MM.1S (cell line): ENCODE measurements around the gene DIAPH3.

Source experiments
- CTCF ChIP-seq: fragments of 300-600 bp; sonication (generic); IDR thresholded peaks from 2 replicates; pipeline ENCODE4 v1.5.1; 2016; ENCODE audit warnings: antibody characterized with exemption, low read length, mixed read lengths
- EZH2 ChIP-seq: fragments of 300-600 bp; sonication (generic); optimal IDR thresholded peaks from 2 replicates; pipeline ENCODE3; 2017; ENCODE audit warnings: low read depth, mild to moderate bottlenecking, antibody characterized with exemption, low read length, mixed read lengths
- EZH2phosphoT487 ChIP-seq: fragments of 300-600 bp; sonication (generic); IDR thresholded peaks from 2 replicates; pipeline ENCODE4 v1.6.1; 2018; ENCODE audit warnings: antibody characterized with exemption, low read length

DNA sequence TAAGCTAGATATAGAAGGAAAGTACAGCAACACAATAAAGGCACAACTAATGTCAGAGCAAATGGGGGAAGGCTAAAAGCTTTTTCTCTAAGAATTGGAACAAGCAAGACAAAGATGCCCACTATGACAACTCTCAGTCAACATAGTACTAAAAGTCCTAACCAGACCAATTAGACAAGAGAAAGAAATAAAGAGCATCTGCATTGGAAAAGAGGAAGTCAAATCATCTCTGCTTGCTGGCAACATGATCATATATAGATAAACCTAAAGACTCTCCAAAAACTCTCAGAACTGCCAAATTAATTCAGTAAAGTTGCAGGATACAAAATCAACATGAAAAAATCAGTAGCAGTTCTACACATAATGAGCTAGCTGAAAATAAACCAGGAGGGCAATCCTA lies 542.0 kb downstream of the DIAPH3 start:
- TF ChIP-seq CTCF (no peak), EZH2 (no peak), EZH2phosphoT487 (no peak)
